HepG2 (cell line): ENCODE results near the gene SLC22A31. TPM values are rescaled to one million over a fixed set of nuclear protein-coding genes. Genes with fewer than 3 reads are reported as not detected.

Experiments used
- BCLAF1 ChIP-seq: fragments of 450-650 bp; IDR thresholded peaks from 2 replicates; pipeline ENCODE4 v1.6.1; 2017; ENCODE audit warnings: mild to moderate bottlenecking
- FIP1L1 ChIP-seq: fragments of 200-400 bp; formaldehyde crosslinking; IDR thresholded peaks from 2 replicates; pipeline ENCODE4 v1.6.1; 2018; ENCODE audit warnings: low read depth, mild to moderate bottlenecking, low read length, moderate library complexity, borderline replicate concordance; ENCODE audit not compliant: insufficient read depth
- FOXK2 ChIP-seq: fragments of 450-650 bp; IDR thresholded peaks from 2 replicates; pipeline ENCODE4 v1.6.1; 2016
- HNF1B ChIP-seq: sonication (generic); formaldehyde crosslinking; IDR thresholded peaks from 2 replicates; pipeline ENCODE4 v1.5.1; 2020; ENCODE audit warnings: mild to moderate bottlenecking, moderate library complexity, missing genetic modification reagents
- HNRNPL ChIP-seq: fragments of 200-400 bp; formaldehyde crosslinking; IDR thresholded peaks from 2 replicates; pipeline ENCODE4 v1.6.1; 2017; ENCODE audit warnings: mild to moderate bottlenecking, low read depth, low read length
- KMT2B ChIP-seq: IDR thresholded peaks from 2 replicates; pipeline ENCODE4 v1.6.1; 2016; ENCODE audit warnings: missing genetic modification reagents, missing compliant biosample characterization
- MAF1 ChIP-seq: sonication (generic); formaldehyde crosslinking; IDR thresholded peaks from 2 replicates; pipeline ENCODE4 v1.5.0; 2020; ENCODE audit warnings: missing genetic modification reagents, borderline replicate concordance
- MAFK ChIP-seq, 2 experiments: IDR thresholded peaks in 1 of 2; conservative IDR thresholded peaks in 1 of 2; 2 replicates each; pipeline ENCODE4 v1.6.1; 2011; ENCODE audit warnings: improper control_type of control experiment in 2 of 2, low read length in 2 of 2
- MXI1 ChIP-seq: IDR thresholded peaks from 3 replicates; pipeline ENCODE4 v1.6.1; 2012; ENCODE audit warnings: low read depth, low read length, inconsistent platforms, borderline replicate concordance
- NONO ChIP-seq, 2 experiments: fragments of 450-650 bp in 1 of 2; sonication (generic) in 1 of 2; formaldehyde crosslinking in 1 of 2; IDR thresholded peaks in 1 of 2; conservative IDR thresholded peaks in 1 of 2; 2 replicates each; pipeline versions ENCODE4 v1.6.1 to v1.8.0; 2017 to 2022; ENCODE audit warnings: mild to moderate bottlenecking in 1 of 2, missing genetic modification reagents in 1 of 2, moderate library complexity in 1 of 2
- NR2F6 ChIP-seq, 2 experiments: IDR thresholded peaks; 2 replicates each; pipeline ENCODE4 v1.6.1; 2016; ENCODE audit warnings: antibody characterized with exemption in 1 of 2, mild to moderate bottlenecking in 1 of 2
- PHB2 ChIP-seq: fragments of 450-650 bp; IDR thresholded peaks from 2 replicates; pipeline ENCODE4 v1.6.1; 2018; ENCODE audit not compliant: partially characterized antibody
- PPARG ChIP-seq: conservative IDR thresholded peaks from 2 replicates; pipeline ENCODE4 v1.6.1; 2016; ENCODE audit warnings: missing biosample characterization, missing genetic modification reagents
- SIX4 ChIP-seq: sonication (generic); formaldehyde crosslinking; IDR thresholded peaks from 2 replicates; pipeline ENCODE4 v1.4.0; 2020; ENCODE audit warnings: missing genetic modification reagents
- TP53 ChIP-seq: sonication (generic); formaldehyde crosslinking; conservative IDR thresholded peaks from 2 replicates; pipeline ENCODE4 v1.4.0; 2020; ENCODE audit warnings: missing genetic modification reagents
- ZBTB38 ChIP-seq: sonication (generic); formaldehyde crosslinking; IDR thresholded peaks from 2 replicates; pipeline ENCODE4 v1.5.1; 2020; ENCODE audit warnings: mild to moderate bottlenecking, missing genetic modification reagents
- ZNF10 ChIP-seq: sonication (generic); formaldehyde crosslinking; IDR thresholded peaks from 2 replicates; pipeline ENCODE4 v1.4.0; 2020; ENCODE audit warnings: mild to moderate bottlenecking, low read depth, missing genetic modification reagents, borderline replicate concordance
- ZNF138 ChIP-seq: sonication (generic); formaldehyde crosslinking; IDR thresholded peaks from 2 replicates; pipeline ENCODE4 v1.5.0; 2020; ENCODE audit warnings: mild to moderate bottlenecking, low read depth, missing genetic modification reagents
- ZNF235 ChIP-seq: sonication (generic); formaldehyde crosslinking; IDR thresholded peaks from 2 replicates; pipeline ENCODE4 v1.8.1; 2023; ENCODE audit warnings: mild to moderate bottlenecking, missing genetic modification reagents, borderline replicate concordance
- ZNF589 ChIP-seq: sonication (generic); formaldehyde crosslinking; conservative IDR thresholded peaks from 2 replicates; pipeline ENCODE4 v1.8.0; 2022; ENCODE audit warnings: mild to moderate bottlenecking, moderate library complexity, missing genetic modification reagents
- ZNF615 ChIP-seq: sonication (generic); formaldehyde crosslinking; IDR thresholded peaks from 2 replicates; pipeline ENCODE4 v1.5.0; 2020; ENCODE audit warnings: mild to moderate bottlenecking, missing genetic modification reagents, borderline replicate concordance
- ZNF746 ChIP-seq: sonication (generic); formaldehyde crosslinking; IDR thresholded peaks from 2 replicates; pipeline ENCODE4 v1.8.0; 2022; ENCODE audit warnings: mild to moderate bottlenecking, missing genetic modification reagents
- ZSCAN9 ChIP-seq: IDR thresholded peaks from 2 replicates; pipeline ENCODE4 v1.6.1; 2016; ENCODE audit warnings: borderline replicate concordance
- polyA plus RNA-seq, 8 experiments: library from polyadenylated mRNA; depleted of rRNA in 3 of 8; stranded (reverse) in 7 of 8; unstranded in 1 of 8; fragments of >200 nt; fragmentation: Illumina TruSeq in 4 of 8; extraction: Trizol in 4 of 8; gene quantifications; 2 replicates each; pipeline versions ENCODE4 v1.2.1 to v1.2.3, GENCODE V29; 2011 to 2016; ENCODE audit warnings: low read depth in 4 of 8, missing spikeins in 1 of 8, mixed read lengths in 1 of 8; ENCODE audit not compliant: insufficient read depth in 1 of 8
- total RNA-seq, 5 experiments: library from RNA; depleted of rRNA; stranded (reverse); fragments of >200 nt; fragmentation: Illumina TruSeq; extraction: Trizol; gene quantifications; 2 replicates each; pipeline ENCODE4 v1.2.3, GENCODE V29; 2016; ENCODE audit warnings: low read depth in 1 of 5
- TF ChIP-seq, protein P1 (sequence below): sonication (generic); formaldehyde crosslinking; IDR thresholded peaks from 2 replicates; pipeline ENCODE4 v1.8.0; 2022; ENCODE audit warnings: mild to moderate bottlenecking, missing genetic modification reagents; ENCODE audit not compliant: insufficient replicate concordance

The SLC22A31 gene
- total and polyA plus RNA-seq, 2 of the 13 experiments (the other 11 are each of a cell fraction or from before 2014, with no cell fraction given): 67.3 to 83.3 TPM

DNA sequence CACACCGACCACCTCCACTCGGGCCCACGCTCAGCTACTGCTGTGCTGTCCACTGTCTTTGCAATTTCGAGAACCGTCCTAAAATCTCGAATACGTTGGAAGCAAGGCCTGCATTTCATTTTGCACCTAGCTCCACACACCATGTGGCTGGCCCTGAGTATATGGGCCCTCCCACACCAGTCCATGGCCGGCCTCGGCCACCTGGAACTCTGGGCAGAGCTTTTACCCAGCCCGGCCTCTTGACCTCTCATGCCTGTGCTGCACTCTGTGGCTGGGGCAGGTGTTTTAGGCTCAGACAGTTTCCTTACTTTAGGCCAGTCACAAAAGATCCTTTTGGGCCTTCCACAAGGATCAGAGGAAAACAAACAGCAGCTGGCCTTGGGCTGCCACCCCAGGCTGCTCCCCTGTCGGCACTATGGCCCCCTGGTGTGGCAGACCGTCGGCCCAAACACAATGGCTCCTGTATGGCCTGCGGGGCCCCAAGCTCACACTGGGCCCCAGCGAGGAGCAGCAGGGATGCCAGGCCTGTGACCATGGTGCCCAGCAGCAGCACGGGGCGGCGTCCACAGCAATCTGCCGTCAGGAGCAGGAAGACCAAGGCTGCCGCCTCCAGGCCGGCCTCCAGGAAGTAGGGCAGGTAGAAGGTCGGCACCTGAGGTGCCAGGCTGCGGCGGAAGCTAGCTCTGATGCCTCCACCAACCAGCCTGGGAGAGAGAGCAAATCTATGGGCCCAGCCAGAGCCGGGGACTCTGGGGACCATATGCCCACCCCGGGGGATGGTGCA lies 2.5 kb downstream of the SLC22A31 start (continued):
- TF ChIP-seq KMT2B (CRISPR knock-in tag) (no peak; the same call in 1 of the 2 replicates), NONO (IDR thresholded peaks at IDR 0.05) (no peak), NONO (CRISPR knock-in tag; conservative IDR thresholded peaks at IDR 0.05) (peak; percentile 93), FIP1L1 (no peak), ZNF10 (CRISPR knock-in tag) (no peak), PHB2 (no peak), SIX4 (CRISPR knock-in tag) (peak; percentile 7; the same call in 1 of the 2 replicates), ZNF615 (CRISPR knock-in tag) (peak; percentile 67; the same call in 1 of the 2 replicates), MXI1 (0 out of 3 replicates have a peak, but pooled peaks have one; percentile 60), MAF1 (CRISPR knock-in tag) (peak; percentile 81; the same call in 1 of the 2 replicates), FOXK2 (peak; percentile 45; the same call in 1 of the 2 replicates), ZNF235 (CRISPR knock-in tag) (peak; percentile 52; the same call in 1 of the 2 replicates), HNF1B (CRISPR knock-in tag) (peak; percentile 56; the same call in 1 of the 2 replicates), ZNF589 (CRISPR knock-in tag) (peak; percentile 94), NR2F6 (IDR thresholded peaks at IDR 0.05) (peak; percentile 98), NR2F6 (CRISPR knock-in tag; IDR thresholded peaks at IDR 0.05) (peak; percentile 99), TP53 (CRISPR knock-in tag) (peak; percentile 87), MAFK (conservative IDR thresholded peaks at IDR 0.05 in 1 of 2, IDR thresholded peaks at IDR 0.05 in 1 of 2; ENCODE audit: low read length in 2 of 2) (no peak), ZNF746 (CRISPR knock-in tag) (peak; percentile 61; the same call in 1 of the 2 replicates), PPARG (CRISPR knock-in tag) (peak; percentile 67), ZNF138 (CRISPR knock-in tag) (no peak), ZSCAN9 (CRISPR knock-in tag) (peak; percentile 62; the same call in 1 of the 2 replicates), HNRNPL (peak; percentile 100), BCLAF1 (no peak), ZBTB38 (no peak)
- TF ChIP-seq, protein P1, sequence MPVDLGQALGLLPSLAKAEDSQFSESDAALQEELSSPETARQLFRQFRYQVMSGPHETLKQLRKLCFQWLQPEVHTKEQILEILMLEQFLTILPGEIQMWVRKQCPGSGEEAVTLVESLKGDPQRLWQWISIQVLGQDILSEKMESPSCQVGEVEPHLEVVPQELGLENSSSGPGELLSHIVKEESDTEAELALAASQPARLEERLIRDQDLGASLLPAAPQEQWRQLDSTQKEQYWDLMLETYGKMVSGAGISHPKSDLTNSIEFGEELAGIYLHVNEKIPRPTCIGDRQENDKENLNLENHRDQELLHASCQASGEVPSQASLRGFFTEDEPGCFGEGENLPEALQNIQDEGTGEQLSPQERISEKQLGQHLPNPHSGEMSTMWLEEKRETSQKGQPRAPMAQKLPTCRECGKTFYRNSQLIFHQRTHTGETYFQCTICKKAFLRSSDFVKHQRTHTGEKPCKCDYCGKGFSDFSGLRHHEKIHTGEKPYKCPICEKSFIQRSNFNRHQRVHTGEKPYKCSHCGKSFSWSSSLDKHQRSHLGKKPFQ: peak; percentile 46
